ENCODE measurements around the gene MAP3K2.
A peak's percentile ranks its signal among the peaks of the same experiment; 100 is the strongest.

Gene MAP3K2

DNA sequence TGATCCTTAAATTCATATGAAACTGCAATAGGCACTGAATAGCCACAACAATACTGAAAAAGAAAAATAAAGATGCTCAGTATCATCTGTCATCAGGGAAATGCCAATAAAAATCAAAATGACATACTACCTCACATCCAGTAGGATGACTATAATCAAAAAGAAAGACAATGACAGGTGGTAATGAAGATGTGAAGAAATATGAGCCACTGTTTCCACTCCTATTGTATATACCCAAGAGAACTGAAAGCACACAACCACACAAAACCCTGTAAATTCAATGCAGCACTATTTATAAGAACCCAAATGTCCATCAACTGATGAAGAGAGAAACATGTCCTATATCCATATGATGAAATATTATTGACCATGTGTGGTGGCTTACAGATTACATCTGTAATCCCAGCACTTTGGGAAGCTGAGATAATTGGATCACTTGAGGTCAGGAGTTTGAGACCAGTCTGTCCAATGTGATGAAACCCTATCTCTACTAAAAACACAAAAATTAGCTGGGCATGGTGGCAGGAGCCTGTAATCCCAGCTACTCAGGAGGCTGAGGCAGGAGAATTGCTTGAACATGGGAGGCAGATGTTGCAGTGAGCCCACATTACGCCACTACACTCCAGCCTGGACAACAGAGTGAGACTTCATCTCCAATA, 39.9 kb downstream of the MAP3K2 start:
- DNase-seq = no peak

GRCh38 chr2:127347015-127347414, 40.8 kb downstream of the MAP3K2 start:
- no peak for DNase-seq

- DNase-seq = no peak
These were observed 44.5 kb downstream of the MAP3K2 start for GRCh38 chr2:127343277-127343676.

GRCh38 chr2:127342101-127342500, 45.7 kb downstream of the MAP3K2 start:
- peak; percentile 55 for DNase-seq

GRCh38 chr2:127332335-127332734, 55.4 kb downstream of the MAP3K2 start:
- no peak for DNase-seq

DNA sequence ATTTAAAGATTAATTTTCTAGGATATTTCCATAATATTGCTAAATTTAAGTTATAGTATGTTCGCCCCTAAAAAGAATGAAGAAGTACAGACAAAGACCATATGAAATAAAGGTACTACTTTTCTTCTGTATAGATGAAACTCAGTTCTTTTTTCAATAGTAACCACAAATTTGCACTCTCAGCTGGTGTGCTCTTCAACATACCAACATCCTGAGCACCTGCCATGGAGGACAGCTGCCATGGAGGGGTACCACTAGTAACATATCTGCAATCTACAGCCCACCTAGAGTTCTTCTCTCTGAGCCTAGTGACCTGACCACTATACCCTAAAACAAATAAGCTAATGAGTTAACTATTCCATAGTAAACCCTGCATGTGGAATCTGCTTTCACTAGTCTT, 57.0 kb downstream of the MAP3K2 start:
- DNase-seq = no peak

DNA sequence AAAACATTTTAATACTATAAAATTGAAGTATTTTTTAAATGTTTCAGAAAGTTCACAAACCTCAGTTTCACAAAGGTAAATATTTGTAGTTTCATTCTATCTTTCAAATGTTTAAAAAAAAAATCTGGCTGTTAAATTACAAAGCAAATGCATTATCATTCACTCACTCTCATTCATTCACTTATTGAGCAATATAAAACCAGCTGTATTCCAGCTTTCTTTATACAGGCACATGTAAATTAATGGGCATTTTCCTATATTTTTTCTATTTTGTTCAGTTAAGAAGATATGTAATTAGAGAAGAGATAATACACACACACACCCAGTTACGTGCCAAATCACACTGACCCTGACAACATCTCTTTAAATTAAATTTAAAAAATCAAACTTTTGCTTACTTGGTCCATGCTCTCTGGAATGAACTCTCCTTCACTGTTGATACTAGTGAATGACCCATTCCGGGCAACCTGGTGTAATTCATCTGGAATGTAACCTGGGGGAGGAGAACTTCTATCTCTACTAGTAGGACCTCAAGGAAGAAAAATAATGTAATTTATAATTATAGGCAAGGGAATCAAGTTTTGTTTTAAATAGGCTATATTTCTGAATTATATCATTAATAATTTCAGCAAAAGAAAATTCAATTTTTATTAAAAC, 61.4 kb downstream of the MAP3K2 start:
- no peak for DNase-seq

DNA sequence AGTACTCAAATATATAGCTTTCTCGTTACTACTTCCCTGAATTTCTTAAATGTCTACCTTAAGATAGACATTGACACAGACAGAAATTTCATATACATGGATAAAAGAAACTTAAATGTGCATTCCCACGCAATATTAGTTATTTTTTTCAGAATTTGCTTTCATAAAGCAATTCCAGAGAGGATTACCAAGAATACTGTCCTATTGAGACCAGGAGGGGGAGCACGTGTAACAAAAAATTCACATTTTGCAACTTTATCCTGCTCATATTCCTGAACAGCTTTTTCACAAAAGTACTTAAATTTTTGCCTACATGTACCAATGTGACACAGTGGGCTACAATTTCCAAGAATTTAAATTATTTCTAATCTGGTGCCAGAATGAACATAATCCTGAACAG, 63.1 kb downstream of the MAP3K2 start:
- peak; percentile 47 for DNase-seq

DNA sequence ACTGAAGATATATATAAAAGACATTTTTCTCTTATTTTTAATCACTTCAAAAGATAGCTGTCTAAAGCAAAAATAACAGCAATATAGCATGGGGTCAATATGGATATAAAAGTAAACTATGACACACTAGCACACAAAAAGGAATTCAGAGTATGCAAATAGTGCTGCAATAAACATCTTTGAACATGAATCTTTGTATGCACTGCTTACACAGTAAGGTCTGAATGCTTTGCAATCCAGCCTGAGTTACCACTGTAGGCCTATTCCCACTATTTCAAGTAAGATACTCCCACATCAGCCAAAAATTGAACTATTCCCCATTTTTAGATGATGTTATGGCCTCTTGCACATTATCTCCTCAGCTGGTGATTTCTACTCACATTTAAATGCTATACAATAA, 66.5 kb downstream of the MAP3K2 start:
- no peak for DNase-seq

DNA sequence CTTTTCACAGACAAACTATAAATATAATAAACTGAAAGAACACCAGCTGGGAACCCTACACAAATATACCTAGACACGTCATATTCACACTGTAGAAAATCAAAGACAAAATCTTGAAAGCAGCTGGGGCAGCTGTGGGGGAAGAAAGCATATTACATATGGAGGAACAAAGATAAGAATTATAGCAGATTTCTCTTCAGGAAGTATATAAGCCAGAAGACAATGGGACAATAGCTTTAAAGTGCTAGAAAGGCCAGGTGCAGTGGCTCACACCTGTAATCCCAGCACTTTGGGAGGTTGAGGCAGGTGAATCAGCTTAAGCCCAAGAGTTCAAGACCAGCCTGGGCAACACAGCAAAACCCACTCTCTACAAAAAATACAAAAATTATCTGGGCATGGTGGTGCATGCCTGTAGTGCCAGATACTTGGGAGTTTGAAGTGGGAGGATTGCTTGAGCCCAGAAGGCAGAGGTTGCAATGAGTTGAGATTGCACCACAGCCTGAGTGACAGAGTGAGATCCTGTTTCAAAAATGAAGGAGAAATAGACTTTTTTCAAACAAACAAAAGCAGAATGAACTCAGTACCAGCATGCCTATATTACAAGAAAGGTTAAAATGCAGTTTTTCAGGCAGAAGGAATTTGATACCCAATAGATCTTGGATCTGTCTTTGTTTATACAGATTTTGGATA, 67.0 kb downstream of the MAP3K2 start:
- DNase-seq = peak; percentile 5

GRCh38 chr2:127320067-127320466, 67.7 kb downstream of the MAP3K2 start:
- no peak for DNase-seq

DNA sequence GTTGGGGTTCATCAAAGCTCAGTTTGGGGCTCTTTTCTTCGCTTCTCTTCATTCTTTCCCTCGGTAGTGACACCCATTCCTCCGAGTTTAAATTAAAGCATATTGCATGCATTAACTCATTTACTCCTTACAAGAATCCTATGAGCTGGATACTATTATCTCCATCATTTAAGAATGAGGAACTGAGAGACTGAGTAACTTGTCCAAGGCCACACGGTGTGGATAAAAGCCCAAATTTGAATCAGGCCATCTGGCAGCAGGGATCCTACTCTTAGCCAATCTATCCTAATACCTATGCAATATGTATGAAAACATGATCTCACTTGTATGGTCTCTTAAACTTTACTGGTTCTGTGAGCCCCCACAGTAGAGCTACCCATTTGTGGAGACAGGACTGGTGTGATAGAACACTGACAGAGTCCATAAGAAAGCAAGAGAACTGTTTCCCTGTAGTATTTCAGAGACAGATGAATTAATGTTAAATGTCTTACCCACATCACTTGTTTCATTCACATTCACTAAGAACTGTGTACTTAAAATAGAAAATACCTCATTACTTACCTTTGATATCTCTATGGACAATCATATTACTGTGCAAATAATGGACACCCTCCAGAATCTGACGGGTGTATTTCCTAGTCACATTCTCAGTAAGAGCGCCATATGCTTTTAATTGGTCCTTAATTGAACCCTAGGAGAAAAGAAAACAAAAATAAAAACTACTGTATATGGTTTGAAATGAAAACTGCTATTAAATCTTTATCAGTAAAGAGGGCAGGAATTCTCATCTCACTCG, 73.4 kb downstream of the MAP3K2 start:
- DNase-seq = peak; percentile 20

GRCh38 chr2:127313406-127313805, 74.4 kb downstream of the MAP3K2 start:
- peak; percentile 88 for DNase-seq

- no peak for DNase-seq
These were observed 76.8 kb downstream of the MAP3K2 start for GRCh38 chr2:127310980-127311379.

DNA sequence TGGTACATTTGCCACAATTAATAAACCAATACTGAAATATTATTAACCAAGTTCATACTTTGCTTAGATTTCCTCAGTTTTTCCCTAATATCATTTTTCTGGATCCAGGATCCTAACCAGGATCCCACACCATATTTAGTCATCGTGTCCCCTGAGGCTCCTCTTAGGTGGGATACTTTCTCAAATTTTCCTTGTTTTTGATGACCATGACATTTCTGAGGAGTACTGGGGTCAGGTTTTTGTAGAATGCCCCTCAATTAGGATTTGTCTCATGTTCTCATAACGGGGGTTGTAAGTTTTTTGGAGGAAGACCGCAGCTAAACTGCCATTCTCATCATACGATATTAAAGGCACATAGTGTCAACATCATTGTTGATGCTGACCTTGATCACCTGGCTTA, 78.3 kb downstream of the MAP3K2 start:
- no peak for DNase-seq

DNA sequence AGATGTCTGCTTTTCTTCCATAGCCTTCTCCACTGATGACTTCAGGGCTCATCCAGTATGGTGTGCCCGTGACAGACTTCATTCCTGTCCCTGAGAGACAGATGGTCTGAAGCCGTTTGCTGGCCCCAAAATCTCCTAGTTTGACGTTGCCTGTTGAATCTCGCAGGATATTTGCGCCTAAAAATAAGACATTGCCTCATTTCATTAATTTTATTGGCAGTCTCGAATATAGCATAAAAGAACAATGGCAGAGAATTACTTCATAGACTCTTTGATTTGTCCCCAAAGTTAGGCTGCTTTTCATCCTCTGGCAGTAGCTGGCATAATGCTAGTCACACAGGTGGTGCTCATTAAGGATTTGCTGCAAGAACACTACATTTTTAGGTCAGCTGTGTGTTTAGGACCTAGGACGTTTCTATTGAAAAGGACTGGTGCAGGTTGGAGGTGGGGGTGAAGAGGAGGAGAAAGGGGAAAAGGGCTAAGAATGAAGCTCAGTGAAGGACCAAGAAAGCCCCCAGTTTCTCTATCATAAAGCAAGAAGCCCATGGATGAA, 79.1 kb downstream of the MAP3K2 start:
- no peak for DNase-seq

GRCh38 chr2:127305990-127306585, 81.7 kb downstream of the MAP3K2 start:
- peak; percentile 46 for DNase-seq

DNA sequence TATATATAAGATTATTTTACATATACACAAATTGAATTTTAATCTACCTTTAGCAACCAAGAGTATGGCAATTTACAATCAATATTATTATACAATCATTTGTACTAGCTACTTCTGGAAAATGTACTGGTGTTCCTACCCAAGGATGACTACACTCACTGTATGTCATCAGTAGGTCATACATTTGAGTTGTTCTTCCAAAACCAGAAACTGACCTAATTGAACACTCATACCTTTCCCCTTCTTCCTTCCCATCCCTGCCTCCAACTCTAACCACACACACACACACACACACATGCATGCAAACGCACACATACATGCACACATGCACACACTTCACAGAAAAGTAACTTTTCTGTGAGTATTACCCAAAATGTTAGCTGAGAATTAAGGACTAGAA, 85.6 kb downstream of the MAP3K2 start:
- DNase-seq = no peak

- peak; percentile 86 for DNase-seq
These were observed 93.8 kb downstream of the MAP3K2 start, which contains the start of gene ERCC3 for GRCh38 chr2:127293748-127294562. TSS of gene ERCC3 (minus strand) at chr2:127294144. CDS start at chr2:127294081, 63 bp downstream.

DNA sequence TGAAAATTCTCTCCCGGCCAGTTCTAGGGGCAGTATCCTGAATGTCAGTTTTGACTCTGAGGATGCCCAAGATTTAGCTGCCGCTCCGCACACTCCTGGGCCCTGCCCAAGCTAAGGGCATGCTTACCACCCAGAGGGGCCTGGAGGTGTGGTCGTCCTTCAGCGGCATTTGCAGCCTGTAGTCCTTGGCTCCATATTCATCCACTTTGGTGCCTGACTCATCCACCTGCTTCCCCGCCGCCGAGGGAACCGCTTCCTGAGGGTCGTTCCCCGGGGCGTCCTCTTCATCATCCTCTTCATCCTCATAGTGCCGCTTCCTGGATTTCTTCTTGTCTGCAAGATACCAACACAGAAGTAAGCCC, 94.4 kb downstream of the MAP3K2 start:
- DNase-seq = no peak

DNA sequence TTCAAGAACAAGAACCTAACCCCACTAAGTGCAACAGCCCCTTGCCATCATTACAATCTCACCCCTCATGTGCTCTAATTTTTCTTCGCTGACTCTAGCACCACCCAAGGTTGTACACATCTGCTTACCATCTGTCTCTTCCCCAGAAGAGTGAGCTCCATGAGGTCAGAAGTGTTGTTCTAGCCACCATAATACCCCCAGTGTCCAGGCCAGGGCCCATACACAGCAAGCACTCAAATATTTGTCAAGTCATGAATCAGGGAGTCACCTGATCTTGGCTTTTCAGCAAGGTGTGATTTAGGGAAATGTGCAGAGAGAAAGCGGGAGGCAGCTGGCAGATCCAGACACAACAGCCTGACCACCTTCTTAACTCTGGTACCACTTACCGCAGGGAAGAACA, 99.5 kb downstream of the MAP3K2 start:
- DNase-seq = no peak

- no peak for DNase-seq
These were observed 104.5 kb downstream of the MAP3K2 start for GRCh38 chr2:127283275-127283674.
